Stimulated activated CD4-positive, alpha-beta T cell treated with anti-CD3 and anti-CD28 coated beads, TNF-alpha, amount 100 ng/mL, for 1 hour (primary cell): ENCODE results near the gene SLC25A21.

Source experiments
- DNase-seq, 3 donors: peaks; one replicate each; pipeline ENCODE4 v3.0.0-alpha.2; 2020; ENCODE audit warnings: low read depth in 3 of 3, low spot score in 1 of 3

SLC25A21 gene

GRCh38 chr14:36655571-36655962 lies 516.8 kb downstream of the SLC25A21 start:
- no peak for DNase-seq

- no peak for DNase-seq
Measured at GRCh38 chr14:36654794-36655381, 517.5 kb downstream of the SLC25A21 start.

GRCh38 chr14:36653962-36654793 lies 518.2 kb downstream of the SLC25A21 start:
- DNase-seq: no peak

DNA sequence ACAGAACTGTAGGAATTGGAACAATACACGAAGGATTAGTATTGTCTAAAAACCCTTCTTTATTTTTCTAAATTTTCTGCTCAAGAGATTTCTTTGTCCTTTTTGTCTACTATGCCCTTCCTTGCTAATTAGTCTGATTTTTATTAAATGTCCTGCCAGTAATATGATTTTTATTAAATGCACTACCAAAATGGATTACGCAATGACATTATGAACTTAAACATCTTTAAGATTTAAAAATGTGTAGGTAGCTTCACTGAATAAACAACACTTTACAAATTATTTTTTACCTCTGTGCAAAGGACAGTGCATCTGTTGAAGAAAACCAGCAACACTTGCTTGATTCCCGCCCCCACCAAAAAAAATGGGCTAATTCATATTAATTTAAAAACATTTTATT lies 519.0 kb downstream of the SLC25A21 start:
- no peak for DNase-seq

GRCh38 chr14:36652542-36653201 lies 519.7 kb downstream of the SLC25A21 start:
- no peak for DNase-seq

DNA sequence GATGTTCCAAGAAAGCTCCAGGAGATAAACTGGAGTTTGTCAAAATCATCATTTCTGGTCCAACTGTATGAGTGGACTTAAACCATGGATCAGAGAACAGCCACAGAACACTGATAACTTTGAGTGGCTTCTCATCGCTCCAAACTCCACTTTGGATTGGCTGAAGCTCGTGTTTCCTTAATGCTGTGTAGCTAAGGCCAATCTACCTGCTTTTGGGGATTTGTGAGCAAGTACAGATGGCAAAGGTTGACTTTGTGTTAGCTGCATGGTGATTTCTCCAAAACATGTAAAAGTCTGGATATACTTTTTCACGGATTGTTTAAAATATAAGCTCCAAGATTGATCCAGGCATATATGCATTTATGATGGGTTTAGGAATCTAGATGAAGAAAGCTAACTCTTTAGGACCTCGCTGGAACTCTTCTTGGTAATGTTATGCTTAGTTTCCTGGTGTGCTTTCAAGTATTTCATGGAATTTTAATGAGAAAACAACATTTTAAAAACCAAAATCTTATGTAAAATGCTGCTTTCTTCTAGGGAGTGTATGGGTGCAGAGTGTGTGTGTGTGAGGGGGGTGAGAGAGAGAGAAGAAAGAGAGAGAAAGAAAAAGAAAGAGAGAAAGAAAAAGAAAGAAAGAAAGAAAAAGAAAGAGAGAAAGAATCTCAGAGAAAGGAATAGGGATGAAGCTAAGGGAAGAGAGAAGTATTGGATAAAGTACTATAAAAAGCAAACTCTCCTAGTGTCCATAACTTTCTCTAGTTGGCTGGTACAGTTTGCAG lies 522.3 kb downstream of the SLC25A21 start:
- no peak for DNase-seq

DNA sequence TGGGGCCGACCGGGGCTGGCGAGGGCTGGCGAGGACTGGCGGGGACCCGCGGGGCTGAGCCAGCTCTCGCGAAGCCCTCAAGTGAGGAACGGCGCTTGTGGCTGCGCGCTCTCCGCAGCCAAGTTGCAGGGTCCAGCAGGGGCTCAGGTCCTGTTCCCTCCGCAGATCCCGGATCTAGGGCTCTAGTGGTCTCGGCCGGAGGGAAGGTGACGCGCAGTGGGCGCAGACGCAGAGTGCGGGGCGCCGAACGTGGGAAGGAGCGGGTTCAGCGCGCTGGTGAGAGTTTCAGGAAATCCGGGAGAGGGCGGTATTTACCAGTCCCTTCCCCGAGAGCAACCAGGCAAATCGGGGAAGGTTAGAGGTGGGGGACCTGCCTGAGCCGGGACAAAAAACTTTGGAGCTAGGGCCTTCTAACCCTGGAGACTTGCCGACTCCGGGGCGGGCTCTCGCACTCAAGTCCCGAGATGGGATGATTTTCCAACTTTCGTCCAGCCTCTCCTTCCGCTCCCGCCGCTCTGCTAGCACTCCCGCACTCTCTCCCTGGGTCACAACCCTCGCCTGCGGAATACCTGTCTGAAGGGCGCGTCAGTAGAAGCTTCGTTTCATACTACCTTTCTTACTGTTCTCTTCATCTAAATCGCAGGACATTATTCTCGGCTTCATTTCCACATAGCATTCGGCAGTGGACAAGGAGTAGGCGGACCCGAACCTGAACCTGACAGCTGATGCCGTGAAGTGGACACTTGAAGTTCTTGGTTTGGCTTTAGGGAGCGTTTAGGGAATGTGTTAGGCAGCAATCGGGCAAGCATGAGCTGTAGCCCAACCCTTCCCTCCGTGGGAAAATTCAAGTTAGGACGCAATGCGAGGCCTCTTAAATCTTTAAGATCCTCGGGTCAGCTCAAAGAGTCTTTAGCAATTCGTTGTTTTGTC lies 524.3 kb downstream of the SLC25A21 start:
- no peak for DNase-seq

GRCh38 chr14:36647417-36647823 lies 525.0 kb downstream of the SLC25A21 start:
- no peak for DNase-seq

DNA sequence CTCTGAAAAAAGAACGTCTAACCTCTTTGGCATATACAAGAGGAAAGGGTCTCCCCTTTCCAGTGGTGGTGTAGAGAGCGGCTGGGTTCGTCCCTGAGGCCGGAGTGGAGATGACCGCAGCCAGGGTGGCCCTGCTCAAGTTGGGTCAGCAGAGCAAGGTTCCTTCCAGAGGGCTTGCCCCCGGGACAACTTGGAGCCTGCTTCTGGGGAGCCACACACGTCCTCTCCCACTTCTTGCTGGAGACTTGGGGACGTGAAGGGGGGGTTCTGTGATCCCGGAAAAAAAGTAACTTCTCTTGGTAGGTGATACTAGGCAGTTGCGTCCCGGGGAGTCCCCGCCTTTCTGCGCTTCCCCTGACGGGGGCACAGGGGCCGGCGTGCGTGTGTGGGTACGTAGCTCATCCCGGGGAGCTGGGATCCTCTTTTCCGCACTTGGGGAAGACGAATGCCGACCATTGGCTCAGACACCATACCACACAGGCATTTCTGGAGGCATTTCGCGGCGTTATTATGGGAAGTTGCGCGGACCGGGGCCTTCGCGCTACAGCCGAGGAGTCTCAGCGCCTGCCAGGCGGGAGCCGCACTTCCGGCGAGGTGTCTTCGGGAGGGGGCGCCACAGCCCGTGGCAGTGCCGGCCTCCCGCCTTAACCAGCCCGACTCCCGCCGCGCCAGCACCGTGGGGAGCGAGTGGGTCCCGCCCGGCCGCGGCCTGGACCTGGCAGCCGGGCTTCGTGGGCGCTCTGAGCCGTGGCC lies 525.6 kb downstream of the SLC25A21 start:
- DNase-seq: no peak

GRCh38 chr14:36633580-36633979 lies 538.8 kb downstream of the SLC25A21 start:
- no peak for DNase-seq
